Right lobe of liver (tissue), 4 donors: Measurements from ENCODE around the gene SCUBE1.

ENCODE experiments used
- CTCF ChIP-seq, 4 donors: fragments of 200-600 bp in 3 of 4; fragments of 450-650 bp in 1 of 4; IDR thresholded peaks; one replicate each; pipeline versions ENCODE4 v1.5.1 to v1.8.0; 2016 to 2022; ENCODE audit warnings: antibody characterized with exemption in 4 of 4, mild to moderate bottlenecking in 2 of 4
- POLR2A ChIP-seq: fragments of 450-650 bp; IDR thresholded peaks from one replicate; pipeline ENCODE4 v1.6.1; 2017; ENCODE audit warnings: antibody characterized with exemption, mild to moderate bottlenecking
- donor health status: DM: no; HTN: no; CAD: no.
- donor health status: DM: no; HTN: no; CAD: no.
- donor health status: DM: no; HTN: yes; CAD: no.

DNA sequence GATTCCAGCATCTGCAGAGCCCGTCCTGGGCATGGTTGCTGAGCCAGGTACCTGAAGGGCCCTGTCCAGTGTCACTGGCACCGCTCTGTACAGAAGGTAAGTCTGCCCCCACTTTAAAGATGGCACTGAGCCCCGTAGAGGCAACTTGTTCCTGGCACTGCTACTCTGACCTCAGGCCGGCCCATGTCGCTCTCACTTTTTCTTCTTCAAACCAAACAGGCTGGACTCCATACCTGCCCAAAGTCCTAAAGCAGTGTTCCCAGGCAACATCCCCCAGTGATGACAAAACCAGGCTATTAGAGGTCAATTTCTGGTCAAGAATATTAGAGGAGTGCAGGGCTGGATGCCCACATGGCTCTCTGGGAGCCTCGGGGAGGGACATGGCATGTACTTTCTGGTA, 109.6 kb downstream of the SCUBE1 start:
- TF ChIP-seq CTCF (IDR thresholded peaks at IDR 0.05) (no peak), POLR2A (no peak)
